Mesangial cell (primary cell): Measurements from ENCODE around the gene CETP. TPM values are rescaled to one million over a fixed set of nuclear protein-coding genes. Genes with fewer than 3 reads are reported as not detected.

Experiments used
- total RNA-seq: library from RNA; depleted of rRNA; stranded (reverse); fragments of >200 nt; gene quantifications from 2 replicates; pipeline ENCODE4 v1.2.3, GENCODE V29; 2015

The CETP gene
- not detected in 2 replicates for total RNA-seq

GRCh38 chr16:56961851-56962281 is at the start of gene CETP:
TSS of gene CETP (plus strand) at chr16:56961950. CDS start at chr16:56961980, 30 bp downstream.

GRCh38 chr16:56931892-56932720 is 29.6 kb upstream of the CETP start, which contains the start of gene HERPUD1:
TSS of gene HERPUD1 (plus strand) at chr16:56932142. CDS start at chr16:56932245, 103 bp downstream.

GRCh38 chr16:56988948-56989945 is 27.5 kb downstream of the CETP start, which contains the start of gene NLRC5:
TSS of gene NLRC5 (plus strand) at chr16:56989557. CDS start at chr16:57020713, 31,156 bp downstream.

Other genes starting within 250 kb of the CETP start
- 45.5 and 96.0 TPM in 2 replicates for gene NUP93, start 231.8 kb upstream of the CETP start, total RNA-seq
- not detected in 2 replicates for gene SLC12A3, start 96.7 kb upstream of the CETP start, total RNA-seq
- gene HERPUD1, start 29.8 kb upstream of the CETP start, total RNA-seq, result 74.5 and 127 TPM in 2 replicates
- 3.6 and 10.9 TPM in 2 replicates for gene NLRC5, start 27.6 kb downstream of the CETP start, total RNA-seq
- gene CPNE2, start 130.6 kb downstream of the CETP start, total RNA-seq, result 37.2 and 38.2 TPM in 2 replicates
- gene PSME3IP1, start 224.1 kb downstream of the CETP start, total RNA-seq, result 47.5 and 51.3 TPM in 2 replicates
- gene RSPRY1, start 224.4 kb downstream of the CETP start, total RNA-seq, result 25.2 and 35.4 TPM in 2 replicates